ENCODE measurements around the gene NPAS2. TPM values are rescaled to one million over a fixed set of nuclear protein-coding genes. Genes with fewer than 3 reads are reported as not detected.

NPAS2 gene
- total RNA-seq, 2 donors from 2014 or later, result 29.2 to 50.8 TPM

DNA sequence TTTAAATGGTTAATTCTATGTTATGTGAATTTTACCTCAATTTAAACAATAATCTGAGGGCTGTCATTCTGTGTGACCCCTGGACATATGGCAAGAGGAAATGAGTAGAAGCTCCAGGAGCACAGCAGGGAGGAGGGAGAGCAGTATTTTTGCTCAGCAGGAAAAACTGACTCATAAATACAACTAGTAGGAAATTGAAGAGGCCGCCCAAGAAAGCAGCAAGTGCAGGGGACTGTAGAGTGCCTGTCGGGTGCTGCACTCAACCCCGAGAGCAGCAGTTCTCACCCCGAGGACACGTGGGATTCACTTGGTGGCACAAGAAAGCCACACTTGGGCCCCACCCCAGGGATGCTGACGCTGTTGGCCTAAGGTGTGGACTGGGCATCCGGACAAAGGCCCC, 60.8 kb downstream of the NPAS2 start:
- DNase-seq (ENCODE audit: low spot score), result no peak
- ATAC-seq (ENCODE audit: insufficient number of reproducible peaks, low FRiP score, low read depth), result no peak
- TF ChIP-seq CTCF (IDR thresholded peaks at IDR 0.05), result no peak
- H3K4me1 ChIP-seq (ENCODE audit: control insufficient read depth in 1 of 2, low read depth in 2 of 2), result peaks cover 17 to 52% of the 10 kb centered on the region in 2 donors
- H3K36me3 ChIP-seq, result no peaks in the 10 kb centered on the region
- no peaks in the 10 kb centered on the region for H3K27me3 ChIP-seq (replicated peaks; ENCODE audit: insufficient read depth)
- H3K27ac ChIP-seq, result no peak overlapping the region
- H3K9me3 ChIP-seq, result no peaks in the 10 kb centered on the region
- no peak overlapping the region for H3K4me3 ChIP-seq

- peaks cover 0 to 41% of the 10 kb centered on the region in 2 donors for H3K4me1 ChIP-seq (ENCODE audit: control insufficient read depth in 1 of 2, low read depth in 2 of 2)
- ATAC-seq (ENCODE audit: insufficient number of reproducible peaks, low FRiP score, low read depth), result no peak
- no peak for TF ChIP-seq CTCF (IDR thresholded peaks at IDR 0.05)
These were observed 63.0 kb downstream of the NPAS2 start for GRCh38 chr2:100882645-100883613.

DNA sequence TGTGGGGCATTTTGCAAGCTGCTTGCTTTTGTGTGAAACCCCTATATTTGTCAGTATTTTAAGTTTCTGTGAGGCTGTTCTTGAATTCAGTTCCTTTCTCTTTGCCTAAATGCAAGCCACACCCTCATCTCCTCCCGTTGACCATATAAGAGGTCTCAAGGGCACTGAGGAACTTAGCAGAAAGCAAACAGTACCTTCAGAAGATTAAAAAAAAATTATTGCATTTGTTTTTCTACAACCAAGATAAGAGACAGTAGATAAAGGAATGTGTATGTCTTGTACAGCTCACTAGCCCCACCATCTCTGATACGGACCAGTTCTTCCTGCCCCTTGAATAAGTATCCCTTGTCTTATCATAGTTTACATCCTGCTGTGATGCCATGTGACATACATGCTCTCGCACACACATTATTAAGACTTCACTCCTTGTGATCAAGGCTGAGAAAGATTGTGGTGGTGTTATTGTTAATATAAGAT, 64.2 kb downstream of the NPAS2 start:
- DNase-seq (ENCODE audit: low spot score), result no peak
- H3K27me3 ChIP-seq (replicated peaks; ENCODE audit: insufficient read depth), result no peaks in the 10 kb centered on the region
- no peak overlapping the region for H3K27ac ChIP-seq
- no peaks in the 10 kb centered on the region for H3K36me3 ChIP-seq
- no peaks in the 10 kb centered on the region for H3K9me3 ChIP-seq
- ATAC-seq (ENCODE audit: insufficient number of reproducible peaks, low FRiP score, low read depth), result no peak
- no peak overlapping the region for H3K4me3 ChIP-seq
- H3K4me1 ChIP-seq (ENCODE audit: control insufficient read depth in 1 of 2, low read depth in 2 of 2), result peaks cover 0 to 32% of the 10 kb centered on the region in 2 donors
- TF ChIP-seq CTCF (IDR thresholded peaks at IDR 0.05), result no peak

More at GRCh38 chr2:100882645-100883613, 63.0 kb downstream of the NPAS2 start:
- H3K36me3 ChIP-seq, result no peaks in the 10 kb centered on the region
- no peak overlapping the region for H3K27ac ChIP-seq
- H3K4me3 ChIP-seq, result no peak overlapping the region
- H3K9me3 ChIP-seq, result no peaks in the 10 kb centered on the region
- no peak for DNase-seq (ENCODE audit: low spot score)
- H3K27me3 ChIP-seq (replicated peaks; ENCODE audit: insufficient read depth), result no peaks in the 10 kb centered on the region

DNA sequence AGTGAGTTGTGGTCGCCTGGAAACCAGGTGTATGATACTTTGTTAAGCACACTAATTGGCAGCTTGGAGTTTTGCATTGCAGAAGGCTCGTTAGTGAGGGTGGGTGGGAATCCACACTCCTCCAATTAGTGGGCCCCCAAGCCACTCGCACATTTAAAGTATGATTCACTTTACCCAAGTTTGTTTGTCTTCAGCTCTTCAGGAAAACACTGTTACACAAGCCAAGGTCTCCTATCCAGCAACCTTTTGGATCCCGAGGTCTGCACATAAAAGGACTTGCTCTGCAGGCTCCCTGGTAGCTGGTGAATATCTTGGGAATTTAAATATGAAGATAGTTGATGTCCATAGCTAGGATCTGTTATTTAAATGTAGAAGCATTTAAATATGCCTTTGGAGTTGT, 66.1 kb downstream of the NPAS2 start:
- peaks cover 0 to 24% of the 10 kb centered on the region in 2 donors for H3K4me1 ChIP-seq (ENCODE audit: control insufficient read depth in 1 of 2, low read depth in 2 of 2)

More for the DNA sequence above, 66.1 kb downstream of the NPAS2 start:
- ATAC-seq (ENCODE audit: insufficient number of reproducible peaks, low FRiP score, low read depth) (no peak), DNase-seq (ENCODE audit: low spot score) (no peak)
- Histone ChIP-seq H3K27me3 (replicated peaks; ENCODE audit: insufficient read depth) (no peaks in the 10 kb centered on the region), H3K4me3 (no peak overlapping the region), H3K9me3 (no peaks in the 10 kb centered on the region), H3K36me3 (no peaks in the 10 kb centered on the region), H3K27ac (no peak overlapping the region)
- TF ChIP-seq CTCF (IDR thresholded peaks at IDR 0.05), result no peak
